DND-41 (cell line): ENCODE measurements around the gene ANXA4.
A peak's percentile ranks its signal among the peaks of the same experiment; 100 is the strongest.

Experiments
- ATAC-seq: fragments of 200-7000 bp; cut with Tn5 transposase; 3 replicates; pipeline ENCODE4 v1.9.1; 2021; ENCODE audit warnings: low read depth; ENCODE audit not compliant: insufficient read depth
- DNase-seq: peaks from one replicate; pipeline ENCODE4 v3.0.0-alpha.2; 2020
- H2AFZ ChIP-seq: 2 replicates; pipeline ENCODE4 v1.6.0; 2012; ENCODE audit warnings: low read depth, low read length
- H3K27ac ChIP-seq: 2 replicates; pipeline ENCODE4 v1.5.1; 2012; ENCODE audit warnings: low read length, inconsistent platforms
- H3K27me3 ChIP-seq: fragments of 200-600 bp; sonication (generic); 2 replicates; pipeline ENCODE4 v1.6.0; 2012; ENCODE audit warnings: low read length, mild to moderate bottlenecking, inconsistent platforms; ENCODE audit not compliant: insufficient read depth, poor library complexity
- H3K36me3 ChIP-seq: 2 replicates; pipeline ENCODE4 v1.5.1; 2012; ENCODE audit warnings: low read length, inconsistent platforms; ENCODE audit not compliant: insufficient read depth
- H3K4me1 ChIP-seq: 2 replicates; pipeline ENCODE4 v1.5.1; 2012; ENCODE audit warnings: mild to moderate bottlenecking, low read length; ENCODE audit not compliant: insufficient read depth
- H3K4me2 ChIP-seq: 2 replicates; pipeline ENCODE4 v1.6.0; 2012; ENCODE audit warnings: mild to moderate bottlenecking, moderate library complexity, low read length, inconsistent platforms; ENCODE audit not compliant: insufficient read depth
- H3K4me3 ChIP-seq, 2 experiments: fragments of 200-600 bp in 1 of 2; shearing (Covaris generic) in 1 of 2; 2 replicates each; pipeline ENCODE4 v1.5.1; 2012 to 2016; ENCODE audit warnings: inconsistent platforms in 2 of 2, low read length in 2 of 2, mild to moderate bottlenecking in 2 of 2, low read depth in 1 of 2, moderate library complexity in 1 of 2
- H3K79me2 ChIP-seq: 2 replicates; pipeline ENCODE4 v1.6.0; 2012; ENCODE audit warnings: low read length, inconsistent platforms; ENCODE audit not compliant: insufficient read depth
- H3K9ac ChIP-seq: 2 replicates; pipeline ENCODE4 v1.6.0; 2012; ENCODE audit warnings: low read depth, mild to moderate bottlenecking, inconsistent platforms, low read length, moderate library complexity
- H3K9me3 ChIP-seq: 2 replicates; pipeline ENCODE4 v1.5.1; 2012; ENCODE audit warnings: low read length, moderate library complexity, mild to moderate bottlenecking, inconsistent platforms; ENCODE audit not compliant: insufficient read depth, severe bottlenecking
- H4K20me1 ChIP-seq: 2 replicates; pipeline ENCODE4 v1.6.0; 2012; ENCODE audit warnings: low read length; ENCODE audit not compliant: insufficient read depth
- EZH2 ChIP-seq: IDR thresholded peaks from 3 replicates; pipeline ENCODE4 v1.6.1; 2012; ENCODE audit warnings: borderline replicate concordance, low read depth, mild to moderate bottlenecking, moderate library complexity, low read length, inconsistent platforms; ENCODE audit not compliant: severe bottlenecking
- TF ChIP-seq, protein P1 (sequence below): IDR thresholded peaks from 2 replicates; pipeline ENCODE4 v1.5.1; 2012; ENCODE audit warnings: borderline replicate concordance, low read length, moderate library complexity, mild to moderate bottlenecking; ENCODE audit not compliant: poor library complexity, severe bottlenecking; ENCODE audit errors: extremely low read depth

Gene ANXA4

DNA sequence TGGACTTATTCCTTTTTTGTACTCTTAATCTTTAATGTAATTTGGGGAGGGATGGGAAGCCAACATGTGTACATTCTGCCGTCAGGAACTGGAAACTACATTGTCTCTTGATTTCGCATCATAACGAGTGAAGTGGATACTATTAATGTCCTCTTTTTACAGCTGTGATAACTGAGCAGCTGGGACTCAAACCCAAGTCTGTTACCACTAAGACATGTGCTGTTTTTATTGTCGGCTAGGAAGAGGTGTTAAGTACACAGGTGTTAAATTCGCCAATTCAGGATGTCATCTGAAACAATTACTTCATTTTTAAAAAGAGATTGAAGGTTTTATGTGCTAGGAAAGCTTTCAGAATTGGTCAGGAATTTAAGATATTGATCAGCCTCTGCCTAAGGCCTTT, 94.4 kb downstream of the ANXA4 start:
- ATAC-seq: no peak
- H3K9ac ChIP-seq: no peak overlapping the region
- H3K27ac ChIP-seq: no peak overlapping the region; the same call in 1 of the 2 replicates
- H3K4me1 ChIP-seq: peaks cover 48% of the 10 kb centered on the region
- H3K4me3 ChIP-seq: no peak overlapping the region; a peak in 1 of 4 replicates
- peaks cover 27% of the 10 kb centered on the region; the same call in 1 of the 2 replicates for H4K20me1 ChIP-seq
- no peaks in the 10 kb centered on the region for H3K9me3 ChIP-seq
- H3K79me2 ChIP-seq: peaks cover 81% of the 10 kb centered on the region
- no peak overlapping the region for H2AFZ ChIP-seq
- H3K4me2 ChIP-seq: peak overlapping the region; percentile 75; the same call in 1 of the 2 replicates
- DNase-seq: no peak
- no peaks in the 10 kb centered on the region for H3K27me3 ChIP-seq
- TF ChIP-seq, protein P1, sequence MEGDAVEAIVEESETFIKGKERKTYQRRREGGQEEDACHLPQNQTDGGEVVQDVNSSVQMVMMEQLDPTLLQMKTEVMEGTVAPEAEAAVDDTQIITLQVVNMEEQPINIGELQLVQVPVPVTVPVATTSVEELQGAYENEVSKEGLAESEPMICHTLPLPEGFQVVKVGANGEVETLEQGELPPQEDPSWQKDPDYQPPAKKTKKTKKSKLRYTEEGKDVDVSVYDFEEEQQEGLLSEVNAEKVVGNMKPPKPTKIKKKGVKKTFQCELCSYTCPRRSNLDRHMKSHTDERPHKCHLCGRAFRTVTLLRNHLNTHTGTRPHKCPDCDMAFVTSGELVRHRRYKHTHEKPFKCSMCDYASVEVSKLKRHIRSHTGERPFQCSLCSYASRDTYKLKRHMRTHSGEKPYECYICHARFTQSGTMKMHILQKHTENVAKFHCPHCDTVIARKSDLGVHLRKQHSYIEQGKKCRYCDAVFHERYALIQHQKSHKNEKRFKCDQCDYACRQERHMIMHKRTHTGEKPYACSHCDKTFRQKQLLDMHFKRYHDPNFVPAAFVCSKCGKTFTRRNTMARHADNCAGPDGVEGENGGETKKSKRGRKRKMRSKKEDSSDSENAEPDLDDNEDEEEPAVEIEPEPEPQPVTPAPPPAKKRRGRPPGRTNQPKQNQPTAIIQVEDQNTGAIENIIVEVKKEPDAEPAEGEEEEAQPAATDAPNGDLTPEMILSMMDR: no peak
- TF ChIP-seq EZH2: no peak
- H3K36me3 ChIP-seq: peaks cover 83% of the 10 kb centered on the region

- H3K4me2 ChIP-seq: 0 out of 2 replicates have a peak overlapping the region, but pooled peaks have one; percentile 0
- H3K79me2 ChIP-seq: peaks cover 69% of the 10 kb centered on the region
- peaks cover 83% of the 10 kb centered on the region for H3K36me3 ChIP-seq
- H3K27me3 ChIP-seq: no peaks in the 10 kb centered on the region
- DNase-seq (no peak), ATAC-seq (no peak)
- no peaks in the 10 kb centered on the region for H3K9me3 ChIP-seq
- no peak overlapping the region for H3K4me3 ChIP-seq
- no peak overlapping the region for H2AFZ ChIP-seq
- H3K4me1 ChIP-seq: peaks cover 36% of the 10 kb centered on the region
- H3K27ac ChIP-seq: no peak overlapping the region
- H3K9ac ChIP-seq: no peak overlapping the region
- TF ChIP-seq, protein P1: no peak
- no peak for TF ChIP-seq EZH2
- peaks cover 22% of the 10 kb centered on the region; the same call in 1 of the 2 replicates for H4K20me1 ChIP-seq
Measured at GRCh38 chr2:69837533-69837932, 95.6 kb downstream of the ANXA4 start.

- DNase-seq (no peak), ATAC-seq (no peak)
- Histone ChIP-seq H3K27me3 (no peaks in the 10 kb centered on the region), H3K79me2 (peaks cover 10% of the 10 kb centered on the region; the same call in 1 of the 2 replicates), H3K4me1 (no peaks in the 10 kb centered on the region), H3K4me3 (no peak overlapping the region), H3K27ac (no peak overlapping the region), H3K36me3 (peaks cover 92% of the 10 kb centered on the region), H3K4me2 (no peak overlapping the region), H4K20me1 (no peaks in the 10 kb centered on the region; the same call in 1 of the 2 replicates), H3K9ac (no peak overlapping the region), H2AFZ (no peak overlapping the region), H3K9me3 (no peaks in the 10 kb centered on the region)
- TF ChIP-seq, protein P1: no peak
- TF ChIP-seq EZH2: no peak
Measured at GRCh38 chr2:69843993-69844392, 102.1 kb downstream of the ANXA4 start.

GRCh38 chr2:69844560-69844959, 102.6 kb downstream of the ANXA4 start:
- H3K27ac ChIP-seq: no peak overlapping the region
- H3K4me1 ChIP-seq: no peaks in the 10 kb centered on the region
- no peak overlapping the region for H3K4me3 ChIP-seq
- DNase-seq (no peak), ATAC-seq (no peak)
- H2AFZ ChIP-seq: no peak overlapping the region
- no peak overlapping the region for H3K9ac ChIP-seq
- 0 out of 2 replicates have a peak, but pooled peaks cover 8% of the 10 kb centered on the region for H3K79me2 ChIP-seq
- H3K36me3 ChIP-seq: peaks cover 91% of the 10 kb centered on the region
- no peaks in the 10 kb centered on the region; the same call in 1 of the 2 replicates for H4K20me1 ChIP-seq
- no peaks in the 10 kb centered on the region for H3K27me3 ChIP-seq
- H3K4me2 ChIP-seq: no peak overlapping the region
- H3K9me3 ChIP-seq: no peaks in the 10 kb centered on the region
- TF ChIP-seq, protein P1: no peak
